H9 (cell line): ENCODE results near the gene UVRAG. TPM values are rescaled to one million over a fixed set of nuclear protein-coding genes. Genes with fewer than 3 reads are reported as not detected.

Experiments
- DNase-seq: peaks from one replicate; pipeline ENCODE4 v3.0.0-alpha.2; 2017
- H2AFZ ChIP-seq: one replicate; pipeline ENCODE4 v1.6.1; 2013; ENCODE audit warnings: mild to moderate bottlenecking, low read length, control low read depth, moderate library complexity
- H2AK5ac ChIP-seq: 2 replicates; pipeline ENCODE4 v1.6.1; 2013; ENCODE audit warnings: low read length, control low read depth, mixed read lengths; ENCODE audit not compliant: insufficient read length
- H2BK120ac ChIP-seq: one replicate; pipeline ENCODE4 v1.6.1; 2013; ENCODE audit warnings: low read depth, mild to moderate bottlenecking, low read length, control low read depth, inconsistent platforms; ENCODE audit not compliant: poor library complexity, severe bottlenecking
- H2BK12ac ChIP-seq: 2 replicates; pipeline ENCODE4 v1.6.1; 2013; ENCODE audit warnings: low read length, control low read depth, mixed read lengths, low read depth; ENCODE audit not compliant: insufficient read length
- H2BK15ac ChIP-seq: 2 replicates; pipeline ENCODE4 v1.6.1; 2013; ENCODE audit warnings: low read depth, low read length, control low read depth
- H2BK20ac ChIP-seq: one replicate; pipeline ENCODE4 v1.6.1; 2013; ENCODE audit warnings: low read depth, mild to moderate bottlenecking, low read length, control low read depth, inconsistent platforms; ENCODE audit not compliant: poor library complexity, severe bottlenecking
- H2BK5ac ChIP-seq: 2 replicates; pipeline ENCODE4 v1.6.1; 2013; ENCODE audit warnings: low read length, control low read depth, mixed read lengths; ENCODE audit not compliant: insufficient read length
- H3K14ac ChIP-seq: 2 replicates; pipeline ENCODE4 v1.6.1; 2013; ENCODE audit warnings: low read length, control low read depth; ENCODE audit not compliant: insufficient read depth
- H3K18ac ChIP-seq: 2 replicates; pipeline ENCODE4 v1.6.1; 2013; ENCODE audit warnings: low read depth, mild to moderate bottlenecking, mixed read lengths, low read length, control low read depth; ENCODE audit not compliant: insufficient read length
- H3K23ac ChIP-seq: 2 replicates; pipeline ENCODE4 v1.6.1; 2013; ENCODE audit warnings: low read length, control low read depth, mixed read lengths, low read depth; ENCODE audit not compliant: insufficient read length
- H3K23me2 ChIP-seq: 2 replicates; pipeline ENCODE4 v1.6.1; 2013; ENCODE audit warnings: low read depth, mild to moderate bottlenecking, mixed read lengths, low read length, control low read depth; ENCODE audit not compliant: insufficient read length, poor library complexity, severe bottlenecking
- H3K27ac ChIP-seq: 2 replicates; pipeline ENCODE4 v1.5.1; 2013; ENCODE audit warnings: low read length, control low read depth, mixed read lengths, low read depth; ENCODE audit not compliant: insufficient read length
- H3K27me3 ChIP-seq: 2 replicates; pipeline ENCODE4 v1.6.1; 2013; ENCODE audit warnings: low read length, control low read depth, inconsistent platforms; ENCODE audit not compliant: insufficient read depth
- H3K4ac ChIP-seq: 2 replicates; pipeline ENCODE4 v1.6.1; 2013; ENCODE audit warnings: low read depth, mild to moderate bottlenecking, control low read depth, inconsistent platforms, low read length, moderate library complexity
- H3K4me1 ChIP-seq: 2 replicates; pipeline ENCODE4 v1.6.1; 2013; ENCODE audit warnings: low read length, control low read depth, inconsistent platforms; ENCODE audit not compliant: insufficient read depth
- H3K4me2 ChIP-seq: 2 replicates; pipeline ENCODE4 v1.6.1; 2013; ENCODE audit warnings: low read length, control low read depth, mixed read lengths; ENCODE audit not compliant: insufficient read length, insufficient read depth
- H3K56ac ChIP-seq: 2 replicates; pipeline ENCODE4 v1.6.1; 2013; ENCODE audit warnings: low read depth, mild to moderate bottlenecking, mixed read lengths, low read length, control low read depth; ENCODE audit not compliant: insufficient read length
- H3K79me1 ChIP-seq: 2 replicates; pipeline ENCODE4 v1.6.1; 2013; ENCODE audit warnings: low read depth, mild to moderate bottlenecking, moderate library complexity, low read length, control low read depth, inconsistent platforms; ENCODE audit not compliant: insufficient read depth, poor library complexity, severe bottlenecking
- H3K79me2 ChIP-seq: 2 replicates; pipeline ENCODE4 v1.6.1; 2013; ENCODE audit warnings: low read length, control low read depth, inconsistent platforms; ENCODE audit not compliant: insufficient read depth
- H3K9ac ChIP-seq: 2 replicates; pipeline ENCODE4 v1.6.1; 2013; ENCODE audit warnings: low read length, control low read depth, mixed read lengths; ENCODE audit not compliant: insufficient read length; ENCODE audit errors: extremely low read depth
- H3K9me3 ChIP-seq: one replicate; pipeline ENCODE4 v1.6.1; 2013; ENCODE audit warnings: low read depth, low read length, inconsistent platforms; ENCODE audit not compliant: control insufficient read depth
- H3T11ph ChIP-seq: one replicate; pipeline ENCODE4 v1.6.1; 2013; ENCODE audit warnings: mild to moderate bottlenecking, low read length, control low read depth, inconsistent platforms
- H4K20me1 ChIP-seq: one replicate; pipeline ENCODE4 v1.6.1; 2013; ENCODE audit not compliant: control insufficient read depth, insufficient read length, insufficient read depth
- H4K5ac ChIP-seq: 2 replicates; pipeline ENCODE4 v1.6.1; 2013; ENCODE audit warnings: low read depth, mild to moderate bottlenecking, mixed read lengths, low read length, control low read depth; ENCODE audit not compliant: insufficient read length
- H4K8ac ChIP-seq: replicated peaks from 2 replicates; pipeline ENCODE4 v1.6.1; 2013; ENCODE audit warnings: low read length, control low read depth, mixed read lengths, low read depth; ENCODE audit not compliant: insufficient read length
- H4K91ac ChIP-seq: 2 replicates; pipeline ENCODE4 v1.6.1; 2013; ENCODE audit warnings: low read depth, mild to moderate bottlenecking, moderate library complexity, mixed read lengths, low read length, control low read depth; ENCODE audit not compliant: insufficient read length
- H3K27ac Mint-ChIP-seq, 3 experiments: 2 replicates in 2 of 3; 3 replicates in 1 of 3; pipeline ENCODE4 v1.8.0; 2020 to 2021; ENCODE audit warnings: mixed read lengths in 3 of 3, mild to moderate bottlenecking in 1 of 3, moderate library complexity in 1 of 3
- H3K27me3 Mint-ChIP-seq: 2 replicates; pipeline ENCODE4 v1.8.0; 2021; ENCODE audit warnings: low read depth, mild to moderate bottlenecking, moderate library complexity, mixed read lengths
- H3K36me3 Mint-ChIP-seq, 3 experiments: 2 replicates in 2 of 3; 3 replicates in 1 of 3; pipeline ENCODE4 v1.8.0; 2020 to 2021; ENCODE audit warnings: low read depth in 3 of 3, mixed read lengths in 3 of 3; ENCODE audit not compliant: insufficient read depth in 1 of 3
- H3K4me1 Mint-ChIP-seq, 2 experiments: 2 replicates each; pipeline ENCODE4 v1.8.0; 2020; ENCODE audit warnings: mixed read lengths in 2 of 2
- H3K4me3 Mint-ChIP-seq, 2 experiments: 2 replicates in 1 of 2; 3 replicates in 1 of 2; pipeline ENCODE4 v1.8.0; 2020 to 2021; ENCODE audit warnings: mild to moderate bottlenecking in 2 of 2, mixed read lengths in 2 of 2, moderate library complexity in 1 of 2
- H3K9me3 Mint-ChIP-seq, 2 experiments: 2 replicates in 1 of 2; 3 replicates in 1 of 2; pipeline ENCODE4 v1.8.0; 2020; ENCODE audit warnings: mild to moderate bottlenecking in 2 of 2, mixed read lengths in 2 of 2, moderate library complexity in 1 of 2
- WGBS: extraction: QIAGEN DNeasy Blood & Tissue Kit; methylation state at CpG from one replicate; pipeline ENCODE4 v1.1.7; 2013; ENCODE audit warnings: missing lambda C conversion rate, low lambda C conversion rate, mixed read lengths; ENCODE audit not compliant: insufficient read length; ENCODE audit errors: extremely low coverage; 5-methylcytosine and 5-hydroxymethylcytosine counted together
- total RNA-seq: library from RNA; stranded (reverse); gene quantifications from 2 replicates; pipeline ENCODE4 v1.2.1, GENCODE V29; 2021
- TF ChIP-seq, protein P1 (sequence below): fragments of 200-600 bp; sonication (generic); conservative IDR thresholded peaks from 3 replicates; pipeline ENCODE4 v1.8.0; 2021; ENCODE audit warnings: antibody characterized with exemption, mild to moderate bottlenecking

The UVRAG gene
- total RNA-seq, 1 experiment from 2014 or later = 18.5 TPM

DNA sequence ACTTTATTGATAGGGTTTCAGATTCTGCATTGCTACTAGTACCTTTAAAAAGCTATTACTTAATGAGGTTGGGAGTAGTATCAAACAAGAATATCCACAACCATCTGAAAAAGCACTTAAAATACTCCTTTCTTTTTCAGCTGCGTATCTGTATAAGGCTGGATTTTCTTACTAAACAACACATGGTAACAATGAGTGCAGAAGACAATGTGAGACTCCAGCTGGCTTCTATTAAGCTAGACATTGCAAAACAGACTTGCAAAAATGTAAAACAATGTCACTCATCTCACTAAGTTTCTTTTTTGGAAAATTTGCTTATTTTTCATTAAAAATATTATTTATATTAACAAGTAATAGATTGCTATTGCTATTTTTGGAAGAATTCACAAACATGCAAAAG lies 258.7 kb downstream of the UVRAG start:
- TF ChIP-seq, protein P1, sequence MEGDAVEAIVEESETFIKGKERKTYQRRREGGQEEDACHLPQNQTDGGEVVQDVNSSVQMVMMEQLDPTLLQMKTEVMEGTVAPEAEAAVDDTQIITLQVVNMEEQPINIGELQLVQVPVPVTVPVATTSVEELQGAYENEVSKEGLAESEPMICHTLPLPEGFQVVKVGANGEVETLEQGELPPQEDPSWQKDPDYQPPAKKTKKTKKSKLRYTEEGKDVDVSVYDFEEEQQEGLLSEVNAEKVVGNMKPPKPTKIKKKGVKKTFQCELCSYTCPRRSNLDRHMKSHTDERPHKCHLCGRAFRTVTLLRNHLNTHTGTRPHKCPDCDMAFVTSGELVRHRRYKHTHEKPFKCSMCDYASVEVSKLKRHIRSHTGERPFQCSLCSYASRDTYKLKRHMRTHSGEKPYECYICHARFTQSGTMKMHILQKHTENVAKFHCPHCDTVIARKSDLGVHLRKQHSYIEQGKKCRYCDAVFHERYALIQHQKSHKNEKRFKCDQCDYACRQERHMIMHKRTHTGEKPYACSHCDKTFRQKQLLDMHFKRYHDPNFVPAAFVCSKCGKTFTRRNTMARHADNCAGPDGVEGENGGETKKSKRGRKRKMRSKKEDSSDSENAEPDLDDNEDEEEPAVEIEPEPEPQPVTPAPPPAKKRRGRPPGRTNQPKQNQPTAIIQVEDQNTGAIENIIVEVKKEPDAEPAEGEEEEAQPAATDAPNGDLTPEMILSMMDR = no peak
- no peaks in the 10 kb centered on the region; the same call in 1 of the 2 replicates for H3K79me2 ChIP-seq
- WGBS = no CpG with 5 or more reads among the region's 1 CpG
- H3T11ph ChIP-seq = no peak overlapping the region
- H2BK12ac ChIP-seq = no peak overlapping the region
- Mint-ChIP-seq H3K9me3 (no peaks in the 10 kb centered on the region), H3K27me3 (no peaks in the 10 kb centered on the region), H3K4me3 (no peak overlapping the region), H3K27ac (no peak overlapping the region), H3K4me1 (no peaks in the 10 kb centered on the region), H3K36me3 (peaks cover 0 to 5% (median 4%) of the 10 kb centered on the region in 3 experiments; a peak in 4 of 7 replicates)
- H4K5ac ChIP-seq = no peak overlapping the region
- no peaks in the 10 kb centered on the region for H3K27me3 ChIP-seq
- no peaks in the 10 kb centered on the region for H3K9me3 ChIP-seq
- H3K27ac ChIP-seq = no peak overlapping the region
- H3K14ac ChIP-seq = no peak overlapping the region
- no peak overlapping the region for H2BK120ac ChIP-seq
- no peaks in the 10 kb centered on the region; the same call in 1 of the 2 replicates for H3K4me1 ChIP-seq
- no peak overlapping the region for H3K18ac ChIP-seq
- H3K79me1 ChIP-seq = no peaks in the 10 kb centered on the region
- H2BK5ac ChIP-seq = no peak overlapping the region
- H3K4me2 ChIP-seq = no peak overlapping the region
- no peak overlapping the region for H3K23ac ChIP-seq
- no peak overlapping the region for H4K8ac ChIP-seq
- no peaks in the 10 kb centered on the region for H3K23me2 ChIP-seq
- H4K20me1 ChIP-seq = no peaks in the 10 kb centered on the region
- DNase-seq = no peak
- H2AK5ac ChIP-seq = no peak overlapping the region
- no peak overlapping the region for H3K9ac ChIP-seq
- no peak overlapping the region for H2BK15ac ChIP-seq
- no peak overlapping the region for H4K91ac ChIP-seq
- no peak overlapping the region for H3K56ac ChIP-seq
- no peak overlapping the region for H3K4ac ChIP-seq
- H2AFZ ChIP-seq = no peak overlapping the region
- H2BK20ac ChIP-seq = no peak overlapping the region
